ENCODE data around the gene LAMTOR4. TPM values are rescaled to one million over a fixed set of nuclear protein-coding genes. Genes with fewer than 3 reads are reported as not detected.

Gene LAMTOR4
- total and polyA plus RNA-seq, 10 of the 15 experiments (the other 5 are each of a cell fraction or from before 2014, with no cell fraction given), result 73.4 to 297 (median 196) TPM

- TF ChIP-seq HDAC6 (IDR thresholded peaks at IDR 0.05; ENCODE audit: unreplicated experiment), result no peak
These were observed 33.7 kb upstream of the LAMTOR4 start (continued) for GRCh38 chr7:100115026-100115425.

DNA sequence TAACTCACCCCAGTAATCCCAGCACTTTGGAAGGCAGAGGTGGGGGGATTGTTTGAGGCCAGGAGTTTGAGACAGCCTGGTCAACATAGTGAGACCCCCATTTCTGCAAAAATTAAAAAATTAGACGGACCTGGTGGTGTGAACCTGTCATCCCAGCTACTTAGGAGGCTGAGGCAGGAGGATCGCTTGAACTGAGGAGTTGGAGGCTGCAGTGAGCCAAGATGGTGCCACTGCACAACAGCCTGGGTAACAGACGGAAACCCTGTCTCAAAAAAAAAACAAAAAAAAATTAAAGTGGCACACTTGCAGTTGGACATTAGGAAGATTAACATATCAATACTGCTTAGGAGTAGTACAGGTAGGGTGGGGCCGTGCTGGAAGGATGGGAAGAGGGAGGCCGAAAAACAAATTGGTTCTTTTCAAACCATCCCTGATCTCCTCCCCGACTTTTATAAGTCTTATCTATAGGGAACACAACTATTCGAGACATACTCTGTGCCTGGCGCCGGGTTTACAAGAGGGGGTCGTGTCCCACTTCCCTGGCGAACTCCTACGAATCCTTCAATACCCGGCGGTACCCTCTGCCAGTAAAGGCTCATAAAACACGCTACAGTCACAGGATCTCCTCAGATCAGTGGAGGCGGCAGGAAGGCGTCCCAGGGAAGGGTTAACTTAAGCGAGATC lies 30.2 kb upstream of the LAMTOR4 start:
- Histone ChIP-seq H2AFZ (ENCODE audit: control insufficient read depth, low read depth, low read length) (peak overlapping the region; percentile 93), H3K79me2 (ENCODE audit: control insufficient read depth, insufficient read depth, low read length) (peaks cover 7% of the 10 kb centered on the region), H4K20me1 (ENCODE audit: control insufficient read depth, insufficient read depth) (no peaks in the 10 kb centered on the region), H3K27me3 (replicated peaks in 1 of 2; ENCODE audit: control insufficient read depth in 2 of 2, insufficient read depth in 2 of 2, low read length in 1 of 2) (no peaks in the 10 kb centered on the region), H3K4me1 (ENCODE audit: control insufficient read depth, insufficient read depth, low read length) (peaks cover 3% of the 10 kb centered on the region), H3K27ac (ENCODE audit: control insufficient read depth, insufficient read depth) (peak overlapping the region; percentile 91), H3K9me3 (replicated peaks; ENCODE audit: control insufficient read depth, insufficient read depth, low read length) (no peaks in the 10 kb centered on the region), H3K4me3 (peak overlapping the region; percentile 82), H3K36me3 (ENCODE audit: control insufficient read depth in 2 of 2, insufficient read depth in 2 of 2, low read length in 1 of 2) (no peaks in the 10 kb centered on the region; a peak in 1 of 4 replicates), H3K4me2 (ENCODE audit: control insufficient read depth, insufficient read depth) (peak overlapping the region; percentile 77), H3K9ac (ENCODE audit: control insufficient read depth, insufficient read depth, low read length) (peak overlapping the region; percentile 85)
- RAD21 ChIA-PET (ENCODE audit: unreplicated experiment), result no interaction called here
- CTCF ChIA-PET, result no interaction called here
- DNase-seq (ENCODE audit: low read depth, low spot score) (no peak), FAIRE-seq (no peak), ATAC-seq (no peak)
- BruUV-seq (replicated peaks), result TSS peak; percentile 81
- WGBS (ENCODE audit: insufficient coverage, insufficient replicate concordance, low lambda C conversion rate, missing lambda C conversion rate), result 18% methylated on average over 18 of the region's 18 CpGs
- POLR2A ChIA-PET, result interaction anchor here (1.4 kb wide), 1 partner anchor 18 kb away, joined by 6 read pairs; no protein-coding TSS in a partner anchor
- SMC1A ChIA-PET (ENCODE audit: uncharacterized antibody, unreplicated experiment), result no interaction called here
- in situ Hi-C loops (cut with MboI), result no loop called here
- TF ChIP-seq RCOR1 (conservative IDR thresholded peaks at IDR 0.05; ENCODE audit: low read depth, low read length), result no peak
- no peak for TF ChIP-seq RAD51 (IDR thresholded peaks at IDR 0.05)
- 0 out of 4 replicates have a peak, but pooled peaks of 1 of the 2 experiments have one; percentile 24 for TF ChIP-seq ETV6 (conservative IDR thresholded peaks at IDR 0.05 in 1 of 2, IDR thresholded peaks at IDR 0.05 in 1 of 2; ENCODE audit: borderline replicate concordance in 1 of 2, low read depth in 1 of 2)
- TF ChIP-seq SMC3 (IDR thresholded peaks at IDR 0.05; ENCODE audit: borderline replicate concordance, low read length), result no peak
- TF ChIP-seq SMARCA5 (IDR thresholded peaks at IDR 0.05), result no peak
- TF ChIP-seq MEF2A (IDR thresholded peaks at IDR 0.05; ENCODE audit: insufficient read depth, low read depth, low read length), result no peak
- TF ChIP-seq PAX8 (IDR thresholded peaks at IDR 0.05), result no peak
- no peak for TF ChIP-seq HDAC2 (IDR thresholded peaks at IDR 0.05)
- intact Hi-C loops (cut with micrococcal nuclease; ENCODE audit: unreplicated experiment), result no loop called here

Measured in GM12878 (cell line).